SK-N-MC (cell line): Measurements from ENCODE around the gene ERCC3.

Source experiments
- DNase-seq: peaks from one replicate; pipeline ENCODE4 v3.0.0-alpha.2; 2011; ENCODE audit warnings: low read depth, low spot score
- H3K27ac ChIP-seq: fragments of 200-600 bp; sonication (generic); 2 replicates; pipeline ENCODE4 v1.5.1; 2016; ENCODE audit warnings: mixed run types
- H3K36me3 ChIP-seq: fragments of 200-600 bp; sonication (generic); 2 replicates; pipeline ENCODE4 v1.6.1; 2017; ENCODE audit warnings: antibody characterized with exemption, low read length, mixed read lengths; ENCODE audit not compliant: insufficient read depth
- H3K4me3 ChIP-seq: fragments of 200-600 bp; sonication (generic); 2 replicates; pipeline ENCODE4 v1.5.1; 2016
- H3K9ac ChIP-seq: fragments of 200-600 bp; sonication (generic); 2 replicates; pipeline ENCODE4 v1.8.0; 2017; ENCODE audit warnings: mixed run types, mixed read lengths; ENCODE audit not compliant: insufficient read length
- H3K9me3 ChIP-seq: fragments of 200-600 bp; sonication (generic); 2 replicates; pipeline ENCODE4 v1.6.1; 2017; ENCODE audit warnings: low read depth, mild to moderate bottlenecking, antibody characterized with exemption, low read length, moderate library complexity, mixed read lengths
- EZH2 ChIP-seq: fragments of 200-600 bp; sonication (generic); IDR thresholded peaks from one replicate; pipeline ENCODE4 v1.6.1; 2017; ENCODE audit warnings: antibody characterized with exemption
- FOXP2 ChIP-seq: optimal IDR thresholded peaks from 2 replicates; pipeline ENCODE3; 2011; ENCODE audit warnings: mild to moderate bottlenecking, moderate library complexity; ENCODE audit not compliant: insufficient read depth; ENCODE audit errors: extremely low read length, control extremely low read depth
- POLR2AphosphoS5 ChIP-seq: IDR thresholded peaks from 2 replicates; pipeline ENCODE4 v1.6.1; 2012; ENCODE audit warnings: mild to moderate bottlenecking, low read depth, low read length, borderline replicate concordance

The ERCC3 gene

GRCh38 chr2:127320586-127321275 lies 26.8 kb upstream of the ERCC3 start:
- Histone ChIP-seq H3K36me3 (peaks cover 77% of the 10 kb centered on the region), H3K9ac (no peak overlapping the region), H3K4me3 (no peak overlapping the region), H3K9me3 (no peaks in the 10 kb centered on the region), H3K27ac (no peak overlapping the region)
- DNase-seq = no peak
- no peak for TF ChIP-seq FOXP2
- TF ChIP-seq POLR2AphosphoS5 = no peak

- DNase-seq = no peak
- TF ChIP-seq EZH2 = no peak
- TF ChIP-seq POLR2AphosphoS5 = no peak
- TF ChIP-seq FOXP2 = no peak
- Histone ChIP-seq H3K4me3 (no peak overlapping the region), H3K9ac (no peak overlapping the region), H3K36me3 (peaks cover 76% of the 10 kb centered on the region), H3K27ac (no peak overlapping the region), H3K9me3 (no peaks in the 10 kb centered on the region)
Observed at GRCh38 chr2:127320067-127320466, 26.1 kb upstream of the ERCC3 start.

DNA sequence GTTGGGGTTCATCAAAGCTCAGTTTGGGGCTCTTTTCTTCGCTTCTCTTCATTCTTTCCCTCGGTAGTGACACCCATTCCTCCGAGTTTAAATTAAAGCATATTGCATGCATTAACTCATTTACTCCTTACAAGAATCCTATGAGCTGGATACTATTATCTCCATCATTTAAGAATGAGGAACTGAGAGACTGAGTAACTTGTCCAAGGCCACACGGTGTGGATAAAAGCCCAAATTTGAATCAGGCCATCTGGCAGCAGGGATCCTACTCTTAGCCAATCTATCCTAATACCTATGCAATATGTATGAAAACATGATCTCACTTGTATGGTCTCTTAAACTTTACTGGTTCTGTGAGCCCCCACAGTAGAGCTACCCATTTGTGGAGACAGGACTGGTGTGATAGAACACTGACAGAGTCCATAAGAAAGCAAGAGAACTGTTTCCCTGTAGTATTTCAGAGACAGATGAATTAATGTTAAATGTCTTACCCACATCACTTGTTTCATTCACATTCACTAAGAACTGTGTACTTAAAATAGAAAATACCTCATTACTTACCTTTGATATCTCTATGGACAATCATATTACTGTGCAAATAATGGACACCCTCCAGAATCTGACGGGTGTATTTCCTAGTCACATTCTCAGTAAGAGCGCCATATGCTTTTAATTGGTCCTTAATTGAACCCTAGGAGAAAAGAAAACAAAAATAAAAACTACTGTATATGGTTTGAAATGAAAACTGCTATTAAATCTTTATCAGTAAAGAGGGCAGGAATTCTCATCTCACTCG lies 20.4 kb upstream of the ERCC3 start:
- Histone ChIP-seq H3K36me3 (peaks cover 75% of the 10 kb centered on the region), H3K4me3 (no peak overlapping the region), H3K9ac (no peak overlapping the region), H3K9me3 (no peaks in the 10 kb centered on the region), H3K27ac (no peak overlapping the region)
- DNase-seq = no peak
- no peak for TF ChIP-seq EZH2
- no peak for TF ChIP-seq FOXP2

DNA sequence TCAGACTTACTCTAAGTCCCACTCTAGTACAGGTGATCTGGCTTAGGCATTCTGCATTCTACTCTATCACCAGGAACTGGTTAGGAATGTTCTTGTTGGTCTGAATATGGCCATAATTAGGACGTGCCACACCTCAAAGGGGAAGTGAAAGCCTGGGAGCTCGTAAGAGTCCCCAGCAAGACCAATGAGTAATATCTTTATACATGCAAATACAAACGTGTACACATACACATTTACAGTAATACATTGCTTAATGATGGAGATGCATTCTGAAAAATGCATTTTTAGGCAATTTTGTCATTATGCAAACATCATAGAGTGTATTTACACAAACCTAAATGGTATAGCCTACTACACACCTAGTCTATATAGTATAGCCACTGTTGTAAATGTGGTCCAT lies 19.5 kb upstream of the ERCC3 start:
- TF ChIP-seq EZH2 = no peak
- no peak for TF ChIP-seq FOXP2
- no peak for TF ChIP-seq POLR2AphosphoS5

GRCh38 chr2:127310980-127311379 lies 17.0 kb upstream of the ERCC3 start:
- H3K4me3 ChIP-seq = no peak overlapping the region
- peaks cover 67% of the 10 kb centered on the region for H3K36me3 ChIP-seq
- no peak for TF ChIP-seq POLR2AphosphoS5
- TF ChIP-seq EZH2 = no peak
- no peak for TF ChIP-seq FOXP2
- no peaks in the 10 kb centered on the region for H3K9me3 ChIP-seq
- no peak overlapping the region for H3K27ac ChIP-seq
- no peak overlapping the region for H3K9ac ChIP-seq
- no peak for DNase-seq

More for the DNA sequence above, 19.5 kb upstream of the ERCC3 start:
- no peak overlapping the region for H3K27ac ChIP-seq
- H3K9ac ChIP-seq = no peak overlapping the region
- DNase-seq = no peak
- peaks cover 73% of the 10 kb centered on the region for H3K36me3 ChIP-seq
- H3K9me3 ChIP-seq = no peaks in the 10 kb centered on the region
- H3K4me3 ChIP-seq = no peak overlapping the region

- DNase-seq = no peak
- no peak overlapping the region for H3K27ac ChIP-seq
- no peaks in the 10 kb centered on the region for H3K9me3 ChIP-seq
- peaks cover 59% of the 10 kb centered on the region for H3K36me3 ChIP-seq
- TF ChIP-seq FOXP2 = no peak
- TF ChIP-seq POLR2AphosphoS5 = no peak
- no peak for TF ChIP-seq EZH2
- H3K9ac ChIP-seq = no peak overlapping the region
- H3K4me3 ChIP-seq = no peak overlapping the region
Observed at GRCh38 chr2:127309468-127309867, 15.5 kb upstream of the ERCC3 start.

DNA sequence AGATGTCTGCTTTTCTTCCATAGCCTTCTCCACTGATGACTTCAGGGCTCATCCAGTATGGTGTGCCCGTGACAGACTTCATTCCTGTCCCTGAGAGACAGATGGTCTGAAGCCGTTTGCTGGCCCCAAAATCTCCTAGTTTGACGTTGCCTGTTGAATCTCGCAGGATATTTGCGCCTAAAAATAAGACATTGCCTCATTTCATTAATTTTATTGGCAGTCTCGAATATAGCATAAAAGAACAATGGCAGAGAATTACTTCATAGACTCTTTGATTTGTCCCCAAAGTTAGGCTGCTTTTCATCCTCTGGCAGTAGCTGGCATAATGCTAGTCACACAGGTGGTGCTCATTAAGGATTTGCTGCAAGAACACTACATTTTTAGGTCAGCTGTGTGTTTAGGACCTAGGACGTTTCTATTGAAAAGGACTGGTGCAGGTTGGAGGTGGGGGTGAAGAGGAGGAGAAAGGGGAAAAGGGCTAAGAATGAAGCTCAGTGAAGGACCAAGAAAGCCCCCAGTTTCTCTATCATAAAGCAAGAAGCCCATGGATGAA lies 14.7 kb upstream of the ERCC3 start:
- Histone ChIP-seq H3K9me3 (no peaks in the 10 kb centered on the region), H3K9ac (no peak overlapping the region), H3K27ac (0 out of 2 replicates have a peak overlapping the region, but pooled peaks have one; percentile 2), H3K36me3 (peaks cover 54% of the 10 kb centered on the region), H3K4me3 (no peak overlapping the region)
- TF ChIP-seq EZH2 (no peak), POLR2AphosphoS5 (no peak), FOXP2 (no peak)
- no peak for DNase-seq

DNA sequence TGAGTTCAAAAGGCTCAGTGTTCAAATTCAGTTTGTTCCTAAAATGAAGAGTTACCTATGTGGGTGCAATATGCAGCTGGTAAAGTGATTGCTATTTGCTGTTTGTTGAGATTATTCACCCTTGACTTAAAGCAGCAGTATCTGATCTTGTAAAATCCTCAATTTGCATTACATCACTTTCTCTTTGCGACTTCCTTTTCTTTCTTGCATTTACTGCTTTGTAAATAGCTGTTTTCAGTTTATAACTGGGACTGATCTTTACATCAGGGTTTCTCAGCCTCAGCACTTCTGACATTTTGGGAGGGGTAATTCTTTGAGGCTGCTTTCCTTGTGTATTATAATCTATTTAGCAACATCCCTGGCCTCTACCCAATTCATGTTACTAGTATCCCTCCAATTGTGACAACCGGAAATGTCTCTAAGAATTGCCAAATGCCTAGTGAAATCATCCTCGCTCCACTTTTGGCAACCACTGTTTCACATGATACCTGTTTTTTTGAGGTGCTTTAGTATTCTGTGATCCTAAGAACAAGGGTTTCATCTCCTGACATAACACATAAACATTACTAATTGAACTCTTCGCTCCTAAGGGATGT lies 12.1 kb upstream of the ERCC3 start:
- Histone ChIP-seq H3K9ac (peak overlapping the region; percentile 8), H3K4me3 (no peak overlapping the region), H3K27ac (peak overlapping the region; percentile 22), H3K36me3 (peaks cover 32% of the 10 kb centered on the region), H3K9me3 (no peaks in the 10 kb centered on the region)
- peak; percentile 50 for DNase-seq
- TF ChIP-seq FOXP2 (no peak), POLR2AphosphoS5 (no peak), EZH2 (no peak)
